Measurements from ENCODE around the gene AIPL1. TPM values are rescaled to one million over a fixed set of nuclear protein-coding genes. Genes with fewer than 3 reads are reported as not detected.

The AIPL1 gene
- total RNA-seq, 4 donors from 2014 or later = not detected

DNA sequence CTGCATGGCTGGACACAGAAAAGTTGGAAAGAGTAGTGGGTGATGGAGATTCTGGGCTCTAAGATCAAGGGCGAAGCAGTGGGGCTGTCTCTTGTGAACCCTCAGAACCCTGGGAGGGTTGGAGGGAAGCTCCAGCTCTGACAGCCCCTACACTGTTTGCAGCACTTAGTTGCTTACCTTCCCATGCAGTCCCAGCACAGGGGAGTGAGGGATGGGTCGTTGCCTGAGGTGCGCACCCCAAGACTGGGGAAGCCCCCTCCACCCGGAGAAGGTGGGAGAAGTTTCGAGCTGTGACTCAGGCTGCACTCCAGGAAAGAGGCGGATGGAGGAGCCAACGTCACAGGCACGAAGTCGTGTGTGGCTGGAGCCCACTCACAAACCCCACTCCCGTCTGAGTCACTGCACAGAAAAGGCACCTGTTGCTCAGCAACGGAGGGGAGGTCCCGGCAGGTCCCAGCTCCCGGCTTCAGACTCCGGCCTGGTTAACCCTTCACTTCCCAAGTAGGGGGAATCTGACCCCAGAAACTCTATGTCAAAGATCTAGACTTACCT, 60.1 kb downstream of the AIPL1 start:
- WGBS, 2 donors = 6 to 10% methylated on average over 9 to 14 of the region's 14 CpGs

DNA sequence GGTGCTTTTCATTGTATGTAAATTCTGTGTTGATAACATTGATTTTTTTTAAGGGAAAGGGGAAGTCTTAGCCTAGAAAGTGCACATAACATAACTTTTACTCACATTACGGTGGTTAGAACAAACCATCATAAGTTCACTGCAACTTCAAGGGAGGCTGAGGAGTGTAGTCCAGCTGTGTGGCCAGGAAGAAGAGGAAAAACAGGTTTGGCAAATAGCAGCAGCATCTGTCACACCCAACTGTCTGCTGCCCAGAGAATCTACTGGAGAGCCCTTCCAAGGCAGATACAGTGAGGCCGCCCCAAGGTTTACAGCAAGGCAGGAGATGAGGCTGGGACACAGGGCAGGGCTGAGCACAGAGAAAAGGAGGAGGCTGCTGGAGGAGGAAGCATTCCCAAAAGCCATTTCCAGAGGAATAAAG, 60.6 kb downstream of the AIPL1 start:
- no peak overlapping the region for H3K27ac ChIP-seq
- H3K36me3 ChIP-seq = no peaks in the 10 kb centered on the region
- H3K4me1 ChIP-seq = no peaks in the 10 kb centered on the region
- no peaks in the 10 kb centered on the region for H3K27me3 ChIP-seq
- peaks cover 0 to 16% (median 0%) of the 10 kb centered on the region in 4 donors for H3K9me3 ChIP-seq
- TF ChIP-seq POLR2A (IDR thresholded peaks at IDR 0.05) = no peak
- TF ChIP-seq, protein P1, sequence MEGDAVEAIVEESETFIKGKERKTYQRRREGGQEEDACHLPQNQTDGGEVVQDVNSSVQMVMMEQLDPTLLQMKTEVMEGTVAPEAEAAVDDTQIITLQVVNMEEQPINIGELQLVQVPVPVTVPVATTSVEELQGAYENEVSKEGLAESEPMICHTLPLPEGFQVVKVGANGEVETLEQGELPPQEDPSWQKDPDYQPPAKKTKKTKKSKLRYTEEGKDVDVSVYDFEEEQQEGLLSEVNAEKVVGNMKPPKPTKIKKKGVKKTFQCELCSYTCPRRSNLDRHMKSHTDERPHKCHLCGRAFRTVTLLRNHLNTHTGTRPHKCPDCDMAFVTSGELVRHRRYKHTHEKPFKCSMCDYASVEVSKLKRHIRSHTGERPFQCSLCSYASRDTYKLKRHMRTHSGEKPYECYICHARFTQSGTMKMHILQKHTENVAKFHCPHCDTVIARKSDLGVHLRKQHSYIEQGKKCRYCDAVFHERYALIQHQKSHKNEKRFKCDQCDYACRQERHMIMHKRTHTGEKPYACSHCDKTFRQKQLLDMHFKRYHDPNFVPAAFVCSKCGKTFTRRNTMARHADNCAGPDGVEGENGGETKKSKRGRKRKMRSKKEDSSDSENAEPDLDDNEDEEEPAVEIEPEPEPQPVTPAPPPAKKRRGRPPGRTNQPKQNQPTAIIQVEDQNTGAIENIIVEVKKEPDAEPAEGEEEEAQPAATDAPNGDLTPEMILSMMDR (IDR thresholded peaks at IDR 0.05) = no peak
- no peak for TF ChIP-seq EP300 (IDR thresholded peaks at IDR 0.05)
- no peak for DNase-seq (ENCODE audit: low spot score in 2 of 2)
- H3K4me3 ChIP-seq = no peak overlapping the region
- 2 to 10% methylated on average over 2 of the region's 2 CpGs for WGBS, 2 donors

More for the DNA sequence above, 60.1 kb downstream of the AIPL1 start:
- H3K27ac ChIP-seq = no peak overlapping the region
- H3K27me3 ChIP-seq = no peaks in the 10 kb centered on the region
- peaks cover 0 to 16% (median 0%) of the 10 kb centered on the region in 4 donors for H3K9me3 ChIP-seq
- H3K4me1 ChIP-seq = no peaks in the 10 kb centered on the region
- no peak for TF ChIP-seq EP300 (IDR thresholded peaks at IDR 0.05)
- TF ChIP-seq, protein P1 (IDR thresholded peaks at IDR 0.05) = no peak
- no peak for TF ChIP-seq POLR2A (IDR thresholded peaks at IDR 0.05)
- H3K4me3 ChIP-seq = no peak overlapping the region
- DNase-seq (ENCODE audit: low spot score in 2 of 2) = no peak
- H3K36me3 ChIP-seq = no peaks in the 10 kb centered on the region

Other genes starting within 250 kb of the AIPL1 start
- under 1 TPM in 2 of 4 donors, not detected in 2; 0.42 to 0.59 TPM for gene PIMREG, start 9.3 kb upstream of the AIPL1 start, total RNA-seq
- 1 to 10 TPM in 3 of 4 donors, under 1 TPM in 1; 0.90 to 5.2 (median 2.3) TPM for gene PITPNM3, start 121.4 kb upstream of the AIPL1 start, total RNA-seq
- gene KIAA0753, start 205.6 kb upstream of the AIPL1 start, total RNA-seq = 10 to 100 TPM; 14.1 to 24.0 (median 16.9) TPM
- 100 to 1,000 TPM in 1 of 4 donors, 10 to 100 TPM in 3; 31.8 to 124 (median 85.6) TPM for gene TXNDC17, start 205.9 kb upstream of the AIPL1 start, total RNA-seq
- 10 to 100 TPM in 1 of 4 donors, 1 to 10 TPM in 3; 4.5 to 12.6 (median 6.6) TPM for gene MED31, start 216.5 kb upstream of the AIPL1 start, total RNA-seq
- 1 to 10 TPM in 3 of 4 donors, not detected in 1; 2.1 to 3.9 (median 3.5) TPM for gene C17orf100, start 216.6 kb upstream of the AIPL1 start, total RNA-seq